Sigmoid colon (tissue), 4 donors: ENCODE measurements around the gene TRDMT1.

Source experiments
- CTCF ChIP-seq, 4 experiments: fragments of 450-650 bp in 3 of 4; fragments of 200-600 bp in 1 of 4; IDR thresholded peaks; one replicate each; pipeline ENCODE4 v1.5.1; 2016 to 2019; ENCODE audit warnings: antibody characterized with exemption in 4 of 4, mild to moderate bottlenecking in 3 of 4, moderate library complexity in 2 of 4
- EP300 ChIP-seq, 4 donors: sonication (generic); formaldehyde crosslinking; IDR thresholded peaks; one replicate each; pipeline ENCODE4 v1.6.1; 2017; ENCODE audit warnings: antibody characterized with exemption in 4 of 4
- POLR2A ChIP-seq, 2 donors: fragments of 450-650 bp; IDR thresholded peaks; one replicate each; pipeline ENCODE4 v1.6.1; 2016; ENCODE audit warnings: antibody characterized with exemption in 2 of 2, mild to moderate bottlenecking in 2 of 2, moderate library complexity in 2 of 2
- POLR2AphosphoS5 ChIP-seq, 4 donors: sonication (generic); formaldehyde crosslinking; IDR thresholded peaks; one replicate each; pipeline ENCODE4 v1.6.1; 2017; ENCODE audit warnings: antibody characterized with exemption in 4 of 4

DNA sequence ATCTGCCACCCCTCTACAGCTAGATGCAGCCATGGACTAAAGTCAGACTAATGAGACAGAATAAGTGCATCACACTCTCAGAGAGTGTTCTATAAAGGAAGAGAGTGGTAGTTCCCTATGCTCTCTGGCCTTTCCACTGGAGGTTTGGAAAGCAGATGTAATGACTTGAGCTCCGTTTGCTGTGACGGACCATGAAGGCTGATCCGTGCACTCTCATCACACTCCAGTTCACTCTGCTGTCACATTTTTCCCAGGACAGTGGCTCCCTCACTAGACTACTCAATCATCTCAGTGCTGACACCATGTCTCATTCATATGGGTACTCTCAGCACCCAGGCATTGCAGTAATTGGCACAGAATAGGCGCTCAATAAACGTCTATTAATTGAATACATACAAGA is 20.4 kb downstream of the TRDMT1 start:
- TF ChIP-seq EP300 (IDR thresholded peaks at IDR 0.05) = no peak
- no peak for TF ChIP-seq CTCF (IDR thresholded peaks at IDR 0.05)
- TF ChIP-seq POLR2A (IDR thresholded peaks at IDR 0.05) = no peak
- TF ChIP-seq POLR2AphosphoS5 (IDR thresholded peaks at IDR 0.05) = no peak
